ENCODE measurements around the gene ERICH6.

The ERICH6 gene

DNA sequence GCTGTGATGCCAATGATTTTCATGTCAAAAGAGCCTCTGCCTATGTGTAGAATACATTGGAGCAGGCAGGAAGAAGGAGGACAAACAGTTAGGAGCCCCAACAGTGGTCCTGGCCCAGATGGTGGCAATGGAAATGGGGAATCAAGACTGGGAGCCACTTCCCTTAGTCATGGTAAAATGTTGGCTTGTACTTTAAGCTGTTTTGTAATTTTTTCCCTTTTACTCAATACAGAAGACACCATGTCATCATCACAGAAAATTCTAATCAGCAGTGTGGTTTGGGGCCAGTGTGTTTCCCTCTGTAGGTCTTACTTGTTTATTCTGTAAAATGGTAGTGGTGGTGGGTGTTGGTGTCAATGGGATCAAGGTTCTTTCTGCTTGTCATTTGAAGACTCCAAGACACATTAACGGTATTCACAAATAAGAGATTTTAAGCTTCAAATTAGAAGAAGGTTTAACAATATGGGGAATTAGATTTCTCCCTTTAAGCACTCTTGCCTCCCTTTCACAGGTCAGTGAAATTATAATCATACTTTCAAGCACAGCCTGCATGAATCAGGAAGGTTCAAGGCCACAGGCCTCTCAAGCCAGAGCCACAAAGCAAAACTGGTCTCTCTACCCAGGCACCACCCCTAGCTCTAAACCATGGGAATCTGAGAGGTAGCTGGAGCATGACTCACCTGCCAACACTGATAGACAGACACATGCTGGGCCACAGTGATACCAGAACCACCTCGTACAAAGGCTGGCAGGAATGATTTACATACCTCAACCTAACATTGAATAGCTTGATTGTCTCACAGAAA, 34.4 kb upstream of the ERICH6 start (continued):
- TF ChIP-seq KLF10 (tag by site-specific recombination; IDR thresholded peaks at IDR 0.05) (no peak), MYNN (tag by site-specific recombination; IDR thresholded peaks at IDR 0.05; ENCODE audit: borderline replicate concordance) (no peak), ZNF394 (tag by site-specific recombination; IDR thresholded peaks at IDR 0.05; ENCODE audit: borderline replicate concordance) (peak; percentile 49; the same call in 1 of the 2 replicates), ZNF19 (tag by site-specific recombination; IDR thresholded peaks at IDR 0.05; ENCODE audit: low read depth) (no peak), PRDM1 (tag by site-specific recombination; IDR thresholded peaks at IDR 0.05) (0 out of 2 replicates have a peak, but pooled peaks have one; percentile 21), ZNF660 (tag by site-specific recombination; IDR thresholded peaks at IDR 0.05) (no peak), ZNF366 (tag by site-specific recombination; conservative IDR thresholded peaks at IDR 0.05) (peak; percentile 49; the same call in 1 of the 2 replicates), ZIC2 (tag by site-specific recombination; IDR thresholded peaks at IDR 0.05) (0 out of 2 replicates have a peak, but pooled peaks have one; percentile 15), ZNF416 (tag by site-specific recombination; IDR thresholded peaks at IDR 0.05) (no peak)
- TF ChIP-seq, protein P1, sequence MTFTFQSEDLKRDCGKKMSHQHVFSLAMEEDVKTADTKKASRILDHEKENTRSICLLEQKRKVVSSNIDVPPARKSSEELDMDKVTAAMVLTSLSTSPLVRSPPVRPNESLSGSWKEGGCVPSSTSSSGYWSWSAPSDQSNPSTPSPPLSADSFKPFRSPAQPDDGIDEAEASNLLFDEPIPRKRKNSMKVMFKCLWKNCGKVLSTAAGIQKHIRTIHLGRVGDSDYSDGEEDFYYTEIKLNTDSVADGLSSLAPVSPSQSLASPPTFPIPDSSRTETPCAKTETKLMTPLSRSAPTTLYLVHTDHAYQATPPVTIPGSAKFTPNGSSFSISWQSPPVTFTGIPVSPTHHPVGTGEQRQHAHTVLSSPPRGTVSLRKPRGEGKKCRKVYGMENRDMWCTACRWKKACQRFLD (tag by site-specific recombination; IDR thresholded peaks at IDR 0.05): no peak

DNA sequence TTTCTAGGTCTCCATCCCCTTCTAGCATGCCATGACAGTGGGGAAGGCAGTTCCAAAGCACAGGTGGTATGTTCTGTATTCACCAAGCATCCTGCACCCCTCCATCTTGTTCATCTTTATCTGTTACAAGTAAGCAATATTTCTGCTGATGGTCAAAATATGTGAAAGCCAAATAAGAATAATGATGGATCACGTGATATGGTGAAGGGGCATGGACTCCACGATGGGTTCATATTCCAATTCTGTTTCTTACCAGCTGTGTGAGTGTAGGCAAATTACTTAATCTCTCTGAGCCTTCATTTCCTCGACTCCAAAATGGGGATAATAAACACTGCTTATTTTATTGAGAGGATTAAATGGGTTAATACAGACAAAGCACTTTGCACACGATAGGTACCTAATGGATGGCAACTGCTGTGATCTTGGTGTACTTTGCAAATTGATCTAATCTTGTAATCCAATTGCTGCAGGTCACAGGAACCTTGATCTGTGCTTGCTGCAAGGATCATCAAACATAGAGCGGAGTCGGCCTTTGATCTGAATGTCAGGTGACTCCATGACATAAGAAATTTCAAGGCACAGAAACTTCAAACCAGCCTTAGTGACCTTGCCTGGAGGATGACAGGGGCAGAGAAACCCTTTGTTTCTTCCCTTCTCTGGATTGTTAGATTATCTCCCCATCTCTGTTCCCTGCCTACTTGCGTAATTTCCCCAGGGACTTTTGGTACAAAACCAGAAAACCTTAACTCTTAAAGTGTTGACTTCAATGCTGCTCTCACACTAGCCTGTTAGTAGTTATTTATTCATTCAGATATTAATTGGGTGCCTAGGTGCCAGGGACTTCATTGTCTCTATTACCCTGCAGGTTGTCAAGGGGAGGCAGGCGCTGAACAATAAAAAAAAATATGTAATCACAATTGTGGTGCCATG, 33.4 kb upstream of the ERICH6 start:
- Histone ChIP-seq H3K9me3 (ENCODE audit: control insufficient read depth, insufficient read depth, low read depth, low read length) (no peaks in the 10 kb centered on the region), H3K27ac (ENCODE audit: extremely low read depth, low read depth, low read length) (no peak overlapping the region), H3K4me1 (ENCODE audit: control insufficient read depth, insufficient read depth, low read length) (no peaks in the 10 kb centered on the region), H3K36me3 (ENCODE audit: control insufficient read depth in 2 of 2, insufficient read depth in 1 of 2, low read length in 2 of 2) (peaks cover 0 to 7% of the 10 kb centered on the region in 2 experiments; a peak in 1 of 3 replicates), H3K4me3 (ENCODE audit: low read depth, low read length) (no peak overlapping the region)
- ChIA-PET POLR2A (no interaction called here), CTCF (interaction anchor here (0.6 to 1.3 kb wide), 2 partner anchors 94 to 128 kb away, joined by 3 read pairs; no protein-coding TSS in a partner anchor)
- TF ChIP-seq, protein P2, sequence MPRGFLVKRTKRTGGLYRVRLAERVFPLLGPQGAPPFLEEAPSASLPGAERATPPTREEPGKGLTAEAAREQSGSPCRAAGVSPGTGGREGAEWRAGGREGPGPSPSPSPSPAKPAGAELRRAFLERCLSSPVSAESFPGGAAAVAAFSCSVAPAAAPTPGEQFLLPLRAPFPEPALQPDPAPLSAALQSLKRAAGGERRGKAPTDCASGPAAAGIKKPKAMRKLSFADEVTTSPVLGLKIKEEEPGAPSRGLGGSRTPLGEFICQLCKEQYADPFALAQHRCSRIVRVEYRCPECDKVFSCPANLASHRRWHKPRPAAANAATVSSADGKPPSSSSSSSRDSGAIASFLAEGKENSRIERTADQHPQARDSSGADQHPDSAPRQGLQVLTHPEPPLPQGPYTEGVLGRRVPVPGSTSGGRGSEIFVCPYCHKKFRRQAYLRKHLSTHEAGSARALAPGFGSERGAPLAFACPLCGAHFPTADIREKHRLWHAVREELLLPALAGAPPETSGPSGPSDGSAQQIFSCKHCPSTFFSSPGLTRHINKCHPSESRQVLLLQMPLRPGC (tag by site-specific recombination; IDR thresholded peaks at IDR 0.05): no peak
- TF ChIP-seq ZSCAN16 (tag by site-specific recombination; IDR thresholded peaks at IDR 0.05): no peak
- TF ChIP-seq ZNF2 (tag by site-specific recombination; IDR thresholded peaks at IDR 0.05): no peak
- TF ChIP-seq, protein P3, sequence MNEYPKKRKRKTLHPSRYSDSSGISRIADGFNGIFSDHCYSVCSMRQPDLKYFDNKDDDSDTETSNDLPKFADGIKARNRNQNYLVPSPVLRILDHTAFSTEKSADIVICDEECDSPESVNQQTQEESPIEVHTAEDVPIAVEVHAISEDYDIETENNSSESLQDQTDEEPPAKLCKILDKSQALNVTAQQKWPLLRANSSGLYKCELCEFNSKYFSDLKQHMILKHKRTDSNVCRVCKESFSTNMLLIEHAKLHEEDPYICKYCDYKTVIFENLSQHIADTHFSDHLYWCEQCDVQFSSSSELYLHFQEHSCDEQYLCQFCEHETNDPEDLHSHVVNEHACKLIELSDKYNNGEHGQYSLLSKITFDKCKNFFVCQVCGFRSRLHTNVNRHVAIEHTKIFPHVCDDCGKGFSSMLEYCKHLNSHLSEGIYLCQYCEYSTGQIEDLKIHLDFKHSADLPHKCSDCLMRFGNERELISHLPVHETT (tag by site-specific recombination; IDR thresholded peaks at IDR 0.05): no peak
- TF ChIP-seq TCF7L2 (IDR thresholded peaks at IDR 0.05; ENCODE audit: borderline replicate concordance, low read depth, low read length): peak; percentile 84
- no peak for TF ChIP-seq ZNF157 (tag by site-specific recombination; IDR thresholded peaks at IDR 0.05)
- TF ChIP-seq, protein P4, sequence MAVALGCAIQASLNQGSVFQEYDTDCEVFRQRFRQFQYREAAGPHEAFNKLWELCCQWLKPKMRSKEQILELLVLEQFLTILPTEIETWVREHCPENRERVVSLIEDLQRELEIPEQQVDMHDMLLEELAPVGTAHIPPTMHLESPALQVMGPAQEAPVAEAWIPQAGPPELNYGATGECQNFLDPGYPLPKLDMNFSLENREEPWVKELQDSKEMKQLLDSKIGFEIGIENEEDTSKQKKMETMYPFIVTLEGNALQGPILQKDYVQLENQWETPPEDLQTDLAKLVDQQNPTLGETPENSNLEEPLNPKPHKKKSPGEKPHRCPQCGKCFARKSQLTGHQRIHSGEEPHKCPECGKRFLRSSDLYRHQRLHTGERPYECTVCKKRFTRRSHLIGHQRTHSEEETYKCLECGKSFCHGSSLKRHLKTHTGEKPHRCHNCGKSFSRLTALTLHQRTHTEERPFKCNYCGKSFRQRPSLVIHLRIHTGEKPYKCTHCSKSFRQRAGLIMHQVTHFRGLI (tag by site-specific recombination; IDR thresholded peaks at IDR 0.05): no peak
